Neural cell (in vitro differentiated cells): Measurements from ENCODE around the gene RBM19. TPM values are rescaled to one million over a fixed set of nuclear protein-coding genes. Genes with fewer than 3 reads are reported as not detected.

Experiments
- H2AFZ ChIP-seq: fragments of 200-600, 300-800 bp; sonication (generic), shearing (Covaris generic); 2 replicates; pipeline ENCODE4 v1.6.0; 2014; ENCODE audit warnings: low read depth, mild to moderate bottlenecking, antibody characterized with exemption, low read length, moderate library complexity
- H3F3A ChIP-seq: fragments of 200-600 bp; shearing (Covaris generic); 2 replicates; pipeline ENCODE4 v1.6.1; 2016; ENCODE audit warnings: mild to moderate bottlenecking, moderate library complexity, mixed read lengths, antibody characterized with exemption, low read length; ENCODE audit not compliant: insufficient read depth, poor library complexity, severe bottlenecking
- H3K27ac ChIP-seq: fragments of 200-600, 300-800 bp; sonication (generic), shearing (Covaris generic); 2 replicates; pipeline ENCODE4 v1.5.1; 2014; ENCODE audit warnings: mild to moderate bottlenecking, low read length, moderate library complexity
- H3K27me3 ChIP-seq: fragments of 300-800, 200-600 bp; sonication (generic), shearing (Covaris generic); 2 replicates; pipeline ENCODE4 v1.6.0; 2014; ENCODE audit warnings: mild to moderate bottlenecking, low read depth, low read length, moderate library complexity; ENCODE audit not compliant: insufficient read depth
- H3K36me3 ChIP-seq: fragments of 300-800, 200-600 bp; sonication (generic), shearing (Covaris generic); 2 replicates; pipeline ENCODE4 v1.5.1; 2014; ENCODE audit warnings: mild to moderate bottlenecking, antibody characterized with exemption, low read length, moderate library complexity; ENCODE audit not compliant: insufficient read depth
- H3K4me2 ChIP-seq: fragments of 300-800, 200-600 bp; sonication (generic), shearing (Covaris generic); 2 replicates; pipeline ENCODE4 v1.6.0; 2014; ENCODE audit warnings: mild to moderate bottlenecking, low read length
- H3K4me3 ChIP-seq: fragments of 300-800, 200-600 bp; sonication (generic), shearing (Covaris generic); 2 replicates; pipeline ENCODE4 v1.5.1; 2014; ENCODE audit warnings: mild to moderate bottlenecking, low read length, moderate library complexity
- H3K79me2 ChIP-seq: fragments of 200-600 bp; shearing (Covaris generic); replicated peaks from 2 replicates; pipeline ENCODE4 v1.6.0; 2014; ENCODE audit warnings: mild to moderate bottlenecking, low read length, moderate library complexity; ENCODE audit not compliant: insufficient read depth
- H3K9ac ChIP-seq: fragments of 300-800, 200-600 bp; sonication (generic), shearing (Covaris generic); 2 replicates; pipeline ENCODE4 v1.6.1; 2016; ENCODE audit warnings: mild to moderate bottlenecking, low read length, mixed read lengths
- H3K9me2 ChIP-seq: fragments of 200-600 bp; shearing (Covaris generic); 2 replicates; pipeline ENCODE4 v1.6.1; 2016; ENCODE audit warnings: mild to moderate bottlenecking, low read length, mixed read lengths; ENCODE audit not compliant: insufficient read depth
- H3K9me3 ChIP-seq: fragments of 200-600, 300-800 bp; sonication (generic), shearing (Covaris generic); 2 replicates; pipeline ENCODE4 v1.6.1; 2016; ENCODE audit warnings: mild to moderate bottlenecking, mixed run types, low read length, moderate library complexity, mixed read lengths
- H4K20me1 ChIP-seq: fragments of 200-600 bp; shearing (Covaris generic); 2 replicates; pipeline ENCODE4 v1.6.1; 2016; ENCODE audit warnings: mild to moderate bottlenecking, mixed run types; ENCODE audit not compliant: insufficient read depth
- EP300 ChIP-seq: fragments of 450-650 bp; conservative IDR thresholded peaks from 2 replicates; pipeline ENCODE4 v1.6.1; 2014; ENCODE audit warnings: antibody characterized with exemption, mild to moderate bottlenecking, moderate library complexity; ENCODE audit not compliant: poor library complexity, severe bottlenecking
- EZH2 ChIP-seq: fragments of 200-600, 300-800 bp; shearing (Covaris generic), sonication (generic); IDR thresholded peaks from 2 replicates; pipeline ENCODE4 v1.6.1; 2014; ENCODE audit warnings: antibody characterized with exemption, low read length, borderline replicate concordance, mild to moderate bottlenecking; ENCODE audit not compliant: insufficient read depth, poor library complexity, severe bottlenecking
- MXI1 ChIP-seq: fragments of 450-650 bp; conservative IDR thresholded peaks from 2 replicates; pipeline ENCODE4 v1.6.1; 2014; ENCODE audit warnings: antibody characterized with exemption, mild to moderate bottlenecking; ENCODE audit not compliant: poor library complexity, severe bottlenecking
- POLR2AphosphoS5 ChIP-seq: IDR thresholded peaks from 2 replicates; pipeline ENCODE4 v1.6.1; 2012
- RAD21 ChIP-seq: fragments of 450-650 bp; conservative IDR thresholded peaks from 2 replicates; pipeline ENCODE4 v1.6.1; 2014; ENCODE audit warnings: antibody characterized with exemption, mild to moderate bottlenecking, moderate library complexity
- REST ChIP-seq: IDR thresholded peaks from 2 replicates; pipeline ENCODE4 v1.6.1; 2012; ENCODE audit warnings: borderline replicate concordance
- SMC3 ChIP-seq: fragments of 450-650 bp; conservative IDR thresholded peaks from 2 replicates; pipeline ENCODE4 v1.6.1; 2014; ENCODE audit warnings: antibody characterized with exemption, mild to moderate bottlenecking, moderate library complexity; ENCODE audit not compliant: poor library complexity
- TAF1 ChIP-seq: IDR thresholded peaks from 2 replicates; pipeline ENCODE4 v1.6.1; 2012; ENCODE audit warnings: low read depth
- polyA plus RNA-seq: library from polyadenylated mRNA; depleted of rRNA; stranded (reverse); fragments of >200 nt; gene quantifications from 2 replicates; pipeline ENCODE4 v1.2.3, GENCODE V29; 2014
- TF ChIP-seq, protein P1 (sequence below): fragments of 450-650 bp; IDR thresholded peaks from 2 replicates; pipeline ENCODE4 v1.5.1; 2014; ENCODE audit warnings: antibody characterized with exemption, mild to moderate bottlenecking, moderate library complexity; ENCODE audit not compliant: poor library complexity, severe bottlenecking

The RBM19 gene
- polyA plus RNA-seq, 1 donor from 2014 or later = 14.2 TPM

DNA sequence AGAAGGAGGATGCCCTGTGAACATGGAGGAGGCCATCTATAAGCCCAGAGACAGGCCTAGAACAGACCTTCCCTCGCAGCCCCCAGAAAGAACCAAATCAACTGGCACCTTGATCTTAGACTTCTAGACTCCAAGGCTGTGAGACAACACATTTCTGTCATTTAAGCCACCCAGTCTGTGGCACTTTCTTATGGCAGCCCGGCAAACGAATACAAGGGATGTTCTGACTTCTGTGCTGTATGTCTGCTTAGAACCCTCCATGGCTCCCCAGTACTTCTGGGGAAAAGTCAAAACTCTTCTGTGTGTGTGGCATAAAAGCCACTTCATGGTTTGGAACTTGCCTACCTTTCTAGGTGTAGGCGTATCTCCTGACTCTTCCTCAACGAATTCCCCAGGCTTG lies 42.9 kb downstream of the RBM19 start:
- H3K36me3 ChIP-seq = no peaks in the 10 kb centered on the region
- no peaks in the 10 kb centered on the region for H3K79me2 ChIP-seq
- TF ChIP-seq RAD21 (no peak), REST (no peak), EZH2 (no peak), EP300 (no peak), MXI1 (no peak), SMC3 (no peak), TAF1 (no peak), POLR2AphosphoS5 (no peak)
- TF ChIP-seq, protein P1, sequence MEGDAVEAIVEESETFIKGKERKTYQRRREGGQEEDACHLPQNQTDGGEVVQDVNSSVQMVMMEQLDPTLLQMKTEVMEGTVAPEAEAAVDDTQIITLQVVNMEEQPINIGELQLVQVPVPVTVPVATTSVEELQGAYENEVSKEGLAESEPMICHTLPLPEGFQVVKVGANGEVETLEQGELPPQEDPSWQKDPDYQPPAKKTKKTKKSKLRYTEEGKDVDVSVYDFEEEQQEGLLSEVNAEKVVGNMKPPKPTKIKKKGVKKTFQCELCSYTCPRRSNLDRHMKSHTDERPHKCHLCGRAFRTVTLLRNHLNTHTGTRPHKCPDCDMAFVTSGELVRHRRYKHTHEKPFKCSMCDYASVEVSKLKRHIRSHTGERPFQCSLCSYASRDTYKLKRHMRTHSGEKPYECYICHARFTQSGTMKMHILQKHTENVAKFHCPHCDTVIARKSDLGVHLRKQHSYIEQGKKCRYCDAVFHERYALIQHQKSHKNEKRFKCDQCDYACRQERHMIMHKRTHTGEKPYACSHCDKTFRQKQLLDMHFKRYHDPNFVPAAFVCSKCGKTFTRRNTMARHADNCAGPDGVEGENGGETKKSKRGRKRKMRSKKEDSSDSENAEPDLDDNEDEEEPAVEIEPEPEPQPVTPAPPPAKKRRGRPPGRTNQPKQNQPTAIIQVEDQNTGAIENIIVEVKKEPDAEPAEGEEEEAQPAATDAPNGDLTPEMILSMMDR = no peak
- H3K9me2 ChIP-seq = no peaks in the 10 kb centered on the region
- H3K9ac ChIP-seq = no peak overlapping the region
- no peaks in the 10 kb centered on the region for H3F3A ChIP-seq
- no peaks in the 10 kb centered on the region for H4K20me1 ChIP-seq
- no peak overlapping the region for H2AFZ ChIP-seq
- H3K4me2 ChIP-seq = no peak overlapping the region
- H3K4me3 ChIP-seq = no peak overlapping the region
- no peaks in the 10 kb centered on the region for H3K9me3 ChIP-seq
- no peak overlapping the region for H3K27ac ChIP-seq
- no peaks in the 10 kb centered on the region for H3K27me3 ChIP-seq

- Histone ChIP-seq H3K27ac (no peak overlapping the region), H3K4me2 (no peak overlapping the region), H3K79me2 (no peaks in the 10 kb centered on the region), H3F3A (no peaks in the 10 kb centered on the region), H3K9me3 (no peaks in the 10 kb centered on the region), H3K36me3 (no peaks in the 10 kb centered on the region), H3K4me3 (no peak overlapping the region), H2AFZ (no peak overlapping the region), H3K9me2 (no peaks in the 10 kb centered on the region), H3K9ac (no peak overlapping the region), H3K27me3 (no peaks in the 10 kb centered on the region), H4K20me1 (no peaks in the 10 kb centered on the region)
- peak; percentile 35 for TF ChIP-seq SMC3
- TF ChIP-seq MXI1 = no peak
- peak; percentile 36 for TF ChIP-seq RAD21
Observed at GRCh38 chr12:113921430-113921829, 44.7 kb downstream of the RBM19 start.

DNA sequence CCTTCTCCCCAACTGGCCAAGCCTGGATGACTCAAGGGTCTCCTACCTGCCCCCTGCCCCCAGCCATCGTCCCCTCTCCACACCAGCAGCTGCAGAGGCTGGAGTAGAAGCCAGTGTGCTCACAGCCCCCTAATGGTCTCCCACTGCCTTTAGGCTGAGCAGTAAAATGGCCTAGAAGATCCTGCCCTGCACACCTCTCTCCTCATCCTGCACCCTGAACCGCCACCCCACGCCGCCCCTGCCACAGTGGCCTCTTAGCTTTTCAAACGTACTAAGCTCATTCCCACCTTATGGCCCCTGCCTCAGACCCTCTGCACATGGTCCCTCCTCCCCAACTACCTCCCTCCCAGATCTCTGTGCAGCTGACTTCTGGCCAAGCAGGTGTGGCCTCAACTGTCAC lies 46.3 kb downstream of the RBM19 start:
- no peaks in the 10 kb centered on the region for H3K27me3 ChIP-seq
- H3K9me3 ChIP-seq = no peaks in the 10 kb centered on the region
- no peak overlapping the region for H2AFZ ChIP-seq
- TF ChIP-seq EZH2 (no peak), SMC3 (no peak), MXI1 (no peak), TAF1 (no peak), RAD21 (no peak), POLR2AphosphoS5 (no peak), REST (no peak), EP300 (no peak)
- TF ChIP-seq, protein P1 = no peak
- H3K79me2 ChIP-seq = no peaks in the 10 kb centered on the region
- H3K9ac ChIP-seq = no peak overlapping the region
- H3K27ac ChIP-seq = no peak overlapping the region
- H3K4me2 ChIP-seq = no peak overlapping the region
- no peak overlapping the region for H3K4me3 ChIP-seq
- no peaks in the 10 kb centered on the region for H3K36me3 ChIP-seq
- no peaks in the 10 kb centered on the region for H4K20me1 ChIP-seq
- no peaks in the 10 kb centered on the region for H3K9me2 ChIP-seq
- no peaks in the 10 kb centered on the region for H3F3A ChIP-seq
